IMR-90 (cell line): ENCODE data around the gene OPN5. TPM values are rescaled to one million over a fixed set of nuclear protein-coding genes. Genes with fewer than 3 reads are reported as not detected.

Experiments
- ATAC-seq: fragments of 200-7000 bp; cut with Tn5 transposase; 2 replicates; pipeline ENCODE4 v1.9.1; 2020; ENCODE audit warnings: low read depth, mild to moderate bottlenecking, moderate library complexity
- BruUV-seq: library from RNA; stranded (reverse); fragments of 400-500 nt; replicated peaks from 2 replicates; lab custom pipeline; 2021; lab: Mats Ljungman, UMichigan
- CTCF ChIA-PET: fragments of 300-600 bp; formaldehyde crosslinking; extraction: SDS; loops from one replicate; lab custom pipeline; 2021; ENCODE audit warnings: antibody characterized with exemption; lab: Yijun Ruan, JAX
- POLR2A ChIA-PET: fragments of 300-600 bp; sonication (Branson Sonifier 250); formaldehyde crosslinking; loops from one replicate; lab custom pipeline; 2022; ENCODE audit warnings: antibody characterized with exemption; ENCODE audit not compliant: unreplicated experiment; lab: Charles Lee
- DNase-seq: peaks from one replicate; pipeline ENCODE4 v3.0.0; 2013
- H2AFZ ChIP-seq: replicated peaks from 2 replicates; pipeline ENCODE3; 2013; ENCODE audit warnings: low read length, mild to moderate bottlenecking; ENCODE audit not compliant: poor library complexity
- H2AK5ac ChIP-seq: 2 replicates; pipeline ENCODE4 v1.6.1; 2013; ENCODE audit warnings: low read depth, low read length, inconsistent platforms
- H2AK9ac ChIP-seq: replicated peaks from 2 replicates; pipeline ENCODE3; 2013; ENCODE audit warnings: mild to moderate bottlenecking, low read depth, low read length, moderate library complexity; ENCODE audit not compliant: poor library complexity
- H2BK120ac ChIP-seq: 2 replicates; pipeline ENCODE4 v1.6.1; 2013; ENCODE audit warnings: low read depth, low read length, inconsistent platforms
- H2BK15ac ChIP-seq: 3 replicates; pipeline ENCODE4 v1.6.1; 2013; ENCODE audit warnings: low read depth, low read length, inconsistent platforms
- H2BK20ac ChIP-seq: 2 replicates; pipeline ENCODE4 v1.6.1; 2013; ENCODE audit warnings: low read depth, mild to moderate bottlenecking, inconsistent platforms, low read length, moderate library complexity
- H2BK5ac ChIP-seq: 2 replicates; pipeline ENCODE4 v1.6.1; 2013; ENCODE audit warnings: mild to moderate bottlenecking, low read depth, low read length, inconsistent platforms; ENCODE audit not compliant: poor library complexity, severe bottlenecking
- H3K14ac ChIP-seq: replicated peaks from 2 replicates; pipeline ENCODE4 v1.6.1; 2013; ENCODE audit warnings: low read depth, low read length, inconsistent platforms
- H3K18ac ChIP-seq: 2 replicates; pipeline ENCODE4 v1.6.1; 2013; ENCODE audit warnings: low read depth, low read length, control low read depth
- H3K23ac ChIP-seq: 2 replicates; pipeline ENCODE4 v1.6.1; 2013; ENCODE audit warnings: low read depth, low read length, inconsistent platforms
- H3K27ac ChIP-seq: 2 replicates; pipeline ENCODE4 v1.5.1; 2013; ENCODE audit warnings: mild to moderate bottlenecking, control low read depth, low read length; ENCODE audit not compliant: insufficient read depth
- H3K27me3 ChIP-seq: 2 replicates; pipeline ENCODE4 v1.6.1; 2013; ENCODE audit warnings: low read length; ENCODE audit not compliant: control insufficient read depth, insufficient read depth
- H3K36me3 ChIP-seq: 2 replicates; pipeline ENCODE4 v1.6.1; 2013; ENCODE audit warnings: low read length, mixed read lengths; ENCODE audit not compliant: control insufficient read depth, insufficient read depth
- H3K4ac ChIP-seq: 2 replicates; pipeline ENCODE4 v1.6.1; 2013; ENCODE audit warnings: low read depth, low read length, inconsistent platforms
- H3K4me1 ChIP-seq: 2 replicates; pipeline ENCODE4 v1.6.1; 2013; ENCODE audit warnings: low read length, mixed read lengths; ENCODE audit not compliant: control insufficient read depth, insufficient read depth
- H3K4me2 ChIP-seq: 2 replicates; pipeline ENCODE4 v1.6.1; 2013; ENCODE audit warnings: low read depth, mild to moderate bottlenecking, control low read depth, low read length, moderate library complexity
- H3K4me3 ChIP-seq: 2 replicates; pipeline ENCODE4 v1.5.1; 2013; ENCODE audit warnings: low read depth, mild to moderate bottlenecking, control low read depth, low read length, moderate library complexity; ENCODE audit not compliant: insufficient read depth
- H3K56ac ChIP-seq: 2 replicates; pipeline ENCODE4 v1.6.1; 2013; ENCODE audit warnings: low read length, inconsistent platforms; ENCODE audit not compliant: insufficient read depth; ENCODE audit errors: extremely low read depth
- H3K79me1 ChIP-seq, 2 experiments: 2 replicates each; pipeline ENCODE4 v1.6.1; 2013; ENCODE audit warnings: low read length in 2 of 2, inconsistent platforms in 1 of 2, low read depth in 1 of 2
- H3K9ac ChIP-seq: 2 replicates; pipeline ENCODE4 v1.6.1; 2013; ENCODE audit warnings: low read depth, low read length, control low read depth
- H3K9me1 ChIP-seq: 2 replicates; pipeline ENCODE4 v1.6.1; 2013; ENCODE audit warnings: low read length, inconsistent platforms; ENCODE audit not compliant: insufficient read depth
- H3K9me3 ChIP-seq: 2 replicates; pipeline ENCODE4 v1.6.1; 2013; ENCODE audit warnings: low read length; ENCODE audit not compliant: control insufficient read depth, insufficient read depth
- H4K20me1 ChIP-seq: 2 replicates; pipeline ENCODE4 v1.6.1; 2013; ENCODE audit warnings: low read length, inconsistent platforms; ENCODE audit not compliant: insufficient read depth
- H4K5ac ChIP-seq: 2 replicates; pipeline ENCODE4 v1.6.1; 2013; ENCODE audit warnings: mild to moderate bottlenecking, low read depth, low read length, control low read depth
- H4K8ac ChIP-seq, 2 experiments: 2 replicates each; pipeline ENCODE4 v1.6.1; 2013; ENCODE audit warnings: low read depth in 2 of 2, low read length in 2 of 2, control low read depth in 1 of 2, inconsistent platforms in 1 of 2
- H4K91ac ChIP-seq: 2 replicates; pipeline ENCODE4 v1.6.1; 2013; ENCODE audit warnings: low read depth, low read length, inconsistent platforms; ENCODE audit not compliant: insufficient read depth
- BHLHE40 ChIP-seq: fragments of 150-350 bp; IDR thresholded peaks from 2 replicates; pipeline ENCODE4 v1.6.1; 2016; ENCODE audit warnings: mild to moderate bottlenecking, low read depth, low read length
- CEBPB ChIP-seq: IDR thresholded peaks from 2 replicates; pipeline ENCODE4 v1.6.1; 2012; ENCODE audit warnings: low read depth, low read length, improper control_type of control experiment
- CHD1 ChIP-seq: IDR thresholded peaks from 2 replicates; pipeline ENCODE4 v1.6.1; 2012; ENCODE audit warnings: low read depth, low read length, improper control_type of control experiment
- CTCF ChIP-seq: conservative IDR thresholded peaks from 2 replicates; pipeline ENCODE4 v1.5.1; 2012; ENCODE audit warnings: mild to moderate bottlenecking, low read depth, low read length, improper control_type of control experiment
- ELK1 ChIP-seq: fragments of 150-350 bp; IDR thresholded peaks from 2 replicates; pipeline ENCODE4 v1.6.1; 2016; ENCODE audit warnings: low read depth, mild to moderate bottlenecking, low read length, moderate library complexity, borderline replicate concordance
- FOS ChIP-seq: fragments of 150-350 bp; IDR thresholded peaks from 2 replicates; pipeline ENCODE4 v1.6.1; 2016; ENCODE audit warnings: low read depth, low read length
- MAFK ChIP-seq: IDR thresholded peaks from 2 replicates; pipeline ENCODE4 v1.6.1; 2012; ENCODE audit warnings: low read depth, low read length, improper control_type of control experiment
- MAZ ChIP-seq: IDR thresholded peaks from 2 replicates; pipeline ENCODE4 v1.6.1; 2012; ENCODE audit warnings: low read depth, mild to moderate bottlenecking, low read length, improper control_type of control experiment, moderate library complexity, borderline replicate concordance
- MXI1 ChIP-seq: IDR thresholded peaks from 2 replicates; pipeline ENCODE4 v1.6.1; 2012; ENCODE audit warnings: low read depth, mild to moderate bottlenecking, low read length, moderate library complexity, borderline replicate concordance
- NFE2L2 ChIP-seq: fragments of 150-350 bp; IDR thresholded peaks from 2 replicates; pipeline ENCODE4 v1.6.1; 2016; ENCODE audit warnings: low read depth, mild to moderate bottlenecking, low read length
- POLR2A ChIP-seq: IDR thresholded peaks from 2 replicates; pipeline ENCODE4 v1.6.1; 2012; ENCODE audit warnings: mild to moderate bottlenecking, low read depth, low read length
- RAD21 ChIP-seq: IDR thresholded peaks from 2 replicates; pipeline ENCODE4 v1.6.1; 2012; ENCODE audit warnings: low read length, improper control_type of control experiment
- RCOR1 ChIP-seq: IDR thresholded peaks from 2 replicates; pipeline ENCODE4 v1.6.1; 2012; ENCODE audit warnings: mild to moderate bottlenecking, low read length, improper control_type of control experiment; ENCODE audit not compliant: insufficient replicate concordance
- RFX5 ChIP-seq: IDR thresholded peaks from 2 replicates; pipeline ENCODE4 v1.8.0; 2012; ENCODE audit warnings: low read depth, mild to moderate bottlenecking, low read length, moderate library complexity
- SMC3 ChIP-seq: fragments of 150-350 bp; IDR thresholded peaks from 2 replicates; pipeline ENCODE4 v1.6.1; 2016; ENCODE audit warnings: low read depth, mild to moderate bottlenecking, antibody characterized with exemption, low read length, moderate library complexity
- WGBS, 2 experiments: methylation state at CpG; one replicate each; pipeline versions ENCODE4 v1.1.5 to v1.1.7; 2013; ENCODE audit warnings: missing lambda C conversion rate in 2 of 2; ENCODE audit not compliant: insufficient read length in 1 of 2; ENCODE audit errors: extremely low coverage in 2 of 2; 5-methylcytosine and 5-hydroxymethylcytosine counted together
- dilution Hi-C: fragments of 300-500 bp; cut with HindIII; formaldehyde crosslinking; loops from one replicate; pipeline ENCODE4 v1.14.3; 2018; ENCODE audit warnings: low sequenced_read_pairs; ENCODE audit not compliant: unreplicated experiment
- in situ Hi-C: fragments of 300-500 bp; cut with MboI; formaldehyde crosslinking; loops from 3 replicates; pipeline ENCODE4 v1.14.3; 2019; ENCODE audit warnings: low sequenced_read_pairs, inconsistent platforms, mixed read lengths
- intact Hi-C: fragments of 100-400 bp; cut with micrococcal nuclease; formaldehyde crosslinking; loops from 2 replicates; pipeline ENCODE4 v1.10.0; 2022
- polyA plus RNA-seq, 3 experiments: library from polyadenylated mRNA; depleted of rRNA; stranded (reverse); fragments of >200 nt; gene quantifications; 2 replicates each; pipeline ENCODE4 v1.2.3, GENCODE V29; 2012; ENCODE audit warnings: low replicate concordance in 1 of 3
- total RNA-seq: library from RNA; depleted of rRNA; stranded (reverse); fragments of >200 nt; gene quantifications from 2 replicates; pipeline ENCODE4 v1.2.3, GENCODE V29; 2012
- TF ChIP-seq, protein P1 (sequence below): fragments of 150-350 bp; IDR thresholded peaks from 2 replicates; pipeline ENCODE4 v1.6.1; 2017; ENCODE audit warnings: mild to moderate bottlenecking, antibody characterized with exemption, low read length, low read depth

OPN5 gene
- total and polyA plus RNA-seq, 2 of the 4 experiments (the other 2 are of a cell fraction): not detected

GRCh38 chr6:47859175-47859574 lies 77.3 kb downstream of the OPN5 start:
- no peaks in the 10 kb centered on the region for H3K79me1 ChIP-seq
- no peak overlapping the region for H2BK5ac ChIP-seq
- H3K27me3 ChIP-seq: no peaks in the 10 kb centered on the region
- no peak overlapping the region for H2BK120ac ChIP-seq
- H3K4ac ChIP-seq: no peak overlapping the region
- no peaks in the 10 kb centered on the region for H3K9me1 ChIP-seq
- no peak overlapping the region for H3K23ac ChIP-seq
- DNase-seq (no peak), ATAC-seq (no peak)
- no peak overlapping the region for H3K14ac ChIP-seq
- H4K8ac ChIP-seq: no peak overlapping the region
- no peak overlapping the region for H3K4me2 ChIP-seq
- no peaks in the 10 kb centered on the region for H3K9me3 ChIP-seq
- no peak overlapping the region for H2AK5ac ChIP-seq
- H4K91ac ChIP-seq: no peak overlapping the region
- no peak overlapping the region for H2BK15ac ChIP-seq
- in situ Hi-C loops: no loop called here
- ChIA-PET POLR2A (no interaction called here), CTCF (interaction anchor here (1.1 kb wide), 1 partner anchor 123 kb away, joined by 3 read pairs; no protein-coding TSS in a partner anchor)
- no peak overlapping the region for H4K5ac ChIP-seq
- no peaks in the 10 kb centered on the region for H4K20me1 ChIP-seq
- no peak overlapping the region for H2BK20ac ChIP-seq
- no peak overlapping the region for H2AFZ ChIP-seq
- H3K4me1 ChIP-seq: no peaks in the 10 kb centered on the region
- H3K56ac ChIP-seq: no peak overlapping the region
- H2AK9ac ChIP-seq: no peak overlapping the region
- intact Hi-C loops: no loop called here
- H3K9ac ChIP-seq: no peak overlapping the region
- no peak overlapping the region for H3K4me3 ChIP-seq
- no peaks in the 10 kb centered on the region for H3K36me3 ChIP-seq
- no peak overlapping the region for H3K18ac ChIP-seq
- no peak for TF ChIP-seq ELK1
- no peak for TF ChIP-seq MAZ
- no peak for TF ChIP-seq POLR2A
- no peak for TF ChIP-seq MXI1
- TF ChIP-seq CEBPB: no peak
- TF ChIP-seq RCOR1: no peak
- no peak for TF ChIP-seq CTCF
- TF ChIP-seq RAD21: no peak
- TF ChIP-seq, protein P1, sequence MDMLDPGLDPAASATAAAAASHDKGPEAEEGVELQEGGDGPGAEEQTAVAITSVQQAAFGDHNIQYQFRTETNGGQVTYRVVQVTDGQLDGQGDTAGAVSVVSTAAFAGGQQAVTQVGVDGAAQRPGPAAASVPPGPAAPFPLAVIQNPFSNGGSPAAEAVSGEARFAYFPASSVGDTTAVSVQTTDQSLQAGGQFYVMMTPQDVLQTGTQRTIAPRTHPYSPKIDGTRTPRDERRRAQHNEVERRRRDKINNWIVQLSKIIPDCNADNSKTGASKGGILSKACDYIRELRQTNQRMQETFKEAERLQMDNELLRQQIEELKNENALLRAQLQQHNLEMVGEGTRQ: no peak
- TF ChIP-seq RFX5: no peak
- TF ChIP-seq FOS: no peak
- no peak for TF ChIP-seq BHLHE40
- no peak for TF ChIP-seq MAFK
- no peak for TF ChIP-seq CHD1
- no peak for TF ChIP-seq SMC3
- no peak for TF ChIP-seq NFE2L2
- H3K27ac ChIP-seq: no peak overlapping the region
- no CpG with 5 or more reads among the region's 1 CpG for WGBS, 2 experiments
- dilution Hi-C loops: no loop called here
- BruUV-seq: no TSS peak
